ENCODE data around the gene FAM110C.
"Not testable (repeated sequence)": the region's sequence is repeated elsewhere in the genome, so short reads cannot be mapped to it uniquely, and the experiment has no call there.

FAM110C gene

GRCh38 chr2:44748-45341 lies 1.5 kb downstream of the FAM110C start:
- no peak for DNase-seq (ENCODE audit: low read depth)

- DNase-seq (ENCODE audit: low read depth): no peak
These were observed 3.5 kb downstream of the FAM110C start for GRCh38 chr2:42788-43187.

GRCh38 chr2:40465-40864 lies 5.8 kb downstream of the FAM110C start:
- no peak for DNase-seq (ENCODE audit: low read depth)

- DNase-seq (ENCODE audit: low read depth): no peak
These were observed 8.2 kb downstream of the FAM110C start for GRCh38 chr2:38155-38554.

- no peak for DNase-seq (ENCODE audit: low read depth)
These were observed 10.0 kb downstream of the FAM110C start for GRCh38 chr2:36318-36717.

- DNase-seq (ENCODE audit: low read depth): no peak
These were observed 10.5 kb downstream of the FAM110C start for GRCh38 chr2:35852-36251.

GRCh38 chr2:33620-34019 lies 12.7 kb downstream of the FAM110C start:
- no peak for DNase-seq (ENCODE audit: low read depth)

GRCh38 chr2:32068-32467 lies 14.2 kb downstream of the FAM110C start:
- no peak for DNase-seq (ENCODE audit: low read depth)

GRCh38 chr2:29253-29652 lies 17.1 kb downstream of the FAM110C start:
- no peak for DNase-seq (ENCODE audit: low read depth)

- DNase-seq (ENCODE audit: low read depth): no peak
These were observed 17.8 kb downstream of the FAM110C start for GRCh38 chr2:28406-28975.

GRCh38 chr2:26891-27290 lies 19.4 kb downstream of the FAM110C start:
- no peak for DNase-seq (ENCODE audit: low read depth)

- DNase-seq (ENCODE audit: low read depth): no peak
These were observed 20.8 kb downstream of the FAM110C start for GRCh38 chr2:25543-25942.

GRCh38 chr2:24591-24990 lies 21.7 kb downstream of the FAM110C start:
- not testable (repeated sequence) for DNase-seq (ENCODE audit: low read depth)

GRCh38 chr2:24107-24506 lies 22.2 kb downstream of the FAM110C start:
- no peak for DNase-seq (ENCODE audit: low read depth)

GRCh38 chr2:23283-23682 lies 23.0 kb downstream of the FAM110C start:
- DNase-seq (ENCODE audit: low read depth): no peak

GRCh38 chr2:22244-22643 lies 24.1 kb downstream of the FAM110C start:
- not testable (repeated sequence) for DNase-seq (ENCODE audit: low read depth)

GRCh38 chr2:20259-20658 lies 26.0 kb downstream of the FAM110C start:
- not testable (repeated sequence) for DNase-seq (ENCODE audit: low read depth)

- no peak for DNase-seq (ENCODE audit: low read depth)
These were observed 26.8 kb downstream of the FAM110C start for GRCh38 chr2:19505-19904.

GRCh38 chr2:18402-19271 lies 27.7 kb downstream of the FAM110C start:
- DNase-seq (ENCODE audit: low read depth): no peak

- not testable (repeated sequence) for DNase-seq (ENCODE audit: low read depth)
These were observed 30.4 kb downstream of the FAM110C start for GRCh38 chr2:15916-16315.

- DNase-seq (ENCODE audit: low read depth): peak; percentile 51
These were observed 34.9 kb downstream of the FAM110C start for GRCh38 chr2:11248-11941.

GRCh38 chr2:10222-10875 lies 36.0 kb downstream of the FAM110C start:
- no peak for DNase-seq (ENCODE audit: low read depth)
